Right cardiac atrium (tissue), 5 donors: ENCODE data around the gene TUBA3C. TPM values are rescaled to one million over a fixed set of nuclear protein-coding genes. Genes with fewer than 3 reads are reported as not detected.

Experiments
- ATAC-seq, 2 donors: fragments of 200-7000 bp; cut with Tn5 transposase; one replicate each; pipeline versions ENCODE4 v1.8.0 to v1.9.1; 2020; ENCODE audit warnings: moderate library complexity in 2 of 2, mild to moderate bottlenecking in 1 of 2
- DNase-seq, 3 donors: peaks; one replicate each; pipeline ENCODE4 v3.0.0-alpha.2; 2020
- H3K27ac ChIP-seq: one replicate; pipeline ENCODE4 v1.5.1; 2013; ENCODE audit warnings: mild to moderate bottlenecking, low read length, control low read depth, moderate library complexity
- H3K27me3 ChIP-seq: one replicate; pipeline ENCODE4 v1.6.1; 2013; ENCODE audit not compliant: control insufficient read depth, insufficient read depth
- H3K4me1 ChIP-seq: one replicate; pipeline ENCODE4 v1.6.1; 2013; ENCODE audit warnings: low read length; ENCODE audit not compliant: control insufficient read depth, insufficient read depth
- H3K4me3 ChIP-seq: one replicate; pipeline ENCODE4 v1.5.1; 2013; ENCODE audit warnings: low read length, control low read depth
- H3K9me3 ChIP-seq: one replicate; pipeline ENCODE4 v1.6.1; 2013; ENCODE audit warnings: low read length; ENCODE audit not compliant: control insufficient read depth
- WGBS: extraction: QIAGEN DNeasy Blood & Tissue Kit; methylation state at CpG from one replicate; pipeline ENCODE4 v1.1.7; 2013; 5-methylcytosine and 5-hydroxymethylcytosine counted together
- intact Hi-C, 4 donors: fragments of 100-400 bp; cut with DNase I; formaldehyde crosslinking; loops; one replicate each; pipeline versions ENCODE4 v1.11.0 to v1.14.0; 2022 to 2023
- polyA plus RNA-seq: library from polyadenylated mRNA; stranded (reverse); fragments of 200-250 nt; gene quantifications from one replicate; pipeline ENCODE4 v1.2.3, GENCODE V29; 2013
- total RNA-seq, 4 donors: library from RNA; stranded (reverse); fragmentation: NEBNext Ultra II Directional; extraction: Animal tissue kit (Norgen Biotek cat#: 25700); gene quantifications; one replicate each; pipeline ENCODE4 v1.2.1, GENCODE V29; 2021
- donor health status: healthy with polysubstance abuse.
- donor health status: DM: no; HTN: yes; CAD: no.
- donor health status: DM: no; HTN: no; CAD: no.
- donor health status: DM: no; HTN: yes; CAD: no; lungs with severe emphysema.
- donor health status: DM: yes; HTN: yes; CAD: no.

The TUBA3C gene
- total and polyA plus RNA-seq, 5 donors, result 0.14 TPM; not detected in 4

DNA sequence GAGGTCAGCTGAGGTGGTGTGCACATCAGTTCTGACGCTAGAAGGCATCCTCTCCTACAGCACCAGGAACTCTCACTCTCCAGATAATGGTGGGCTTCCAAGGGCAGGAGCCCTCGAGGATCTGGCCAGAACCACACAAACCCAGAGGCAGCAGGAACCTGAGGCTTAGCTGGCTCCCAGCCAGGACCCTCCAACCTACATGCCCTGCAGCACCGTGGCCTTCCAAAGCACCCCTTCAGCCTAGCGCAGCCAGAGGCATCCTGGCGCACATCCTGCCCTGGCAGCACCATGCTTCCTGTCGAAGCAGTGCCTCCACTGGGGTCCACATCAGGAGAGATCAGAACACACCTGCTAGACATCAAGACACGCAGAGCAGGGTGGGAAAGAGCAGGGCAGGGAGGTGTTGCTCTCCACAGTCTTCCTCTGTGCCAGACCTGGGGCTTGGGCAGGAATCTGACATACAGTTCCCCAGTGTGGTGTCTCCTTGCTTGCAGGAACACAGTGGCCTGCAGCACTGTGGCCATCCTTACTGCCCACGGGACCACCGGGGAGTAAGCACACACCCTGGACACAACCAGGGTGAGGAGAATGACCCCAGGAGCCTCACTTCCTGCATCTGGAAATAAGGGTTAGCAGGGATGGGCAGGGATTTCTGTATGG lies 21.7 kb downstream of the TUBA3C start:
- peaks cover under 1% of the 10 kb centered on the region for H3K9me3 ChIP-seq

DNA sequence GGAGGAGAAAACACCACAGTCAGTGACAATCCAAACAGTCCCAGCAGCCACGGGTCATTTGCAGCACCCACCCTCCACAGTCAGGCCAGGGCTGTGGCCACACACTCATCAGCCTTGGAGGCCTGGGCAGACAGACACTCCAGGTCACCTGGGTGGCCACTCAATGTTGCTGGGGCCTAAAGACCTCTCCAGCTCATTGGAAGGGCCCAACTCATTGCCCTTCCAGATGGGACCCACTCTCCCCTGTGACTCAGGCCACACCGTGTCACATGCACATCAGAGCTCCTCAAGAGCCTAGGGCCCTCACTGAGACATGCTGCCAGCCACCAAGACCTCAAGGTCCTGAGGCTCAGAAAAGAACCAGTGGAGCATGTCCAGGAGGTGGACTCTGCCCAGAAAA lies 22.4 kb downstream of the TUBA3C start:
- H3K4me1 ChIP-seq, result no peaks in the 10 kb centered on the region
- H3K27me3 ChIP-seq, result no peaks in the 10 kb centered on the region
- intact Hi-C loops, result no loop called here
- no peak overlapping the region for H3K4me3 ChIP-seq
- WGBS, result 71% methylated on average over 2 of the region's 2 CpGs
- H3K9me3 ChIP-seq, result no peaks in the 10 kb centered on the region
- no peak for ATAC-seq
- H3K27ac ChIP-seq, result no peak overlapping the region
- DNase-seq, result no peak

More for the DNA sequence above, 21.7 kb downstream of the TUBA3C start:
- Histone ChIP-seq H3K27me3 (no peaks in the 10 kb centered on the region), H3K4me1 (no peaks in the 10 kb centered on the region), H3K4me3 (no peak overlapping the region), H3K27ac (no peak overlapping the region)
- DNase-seq (no peak), ATAC-seq (no peak)
- intact Hi-C loops, result no loop called here
- 67% methylated on average over 9 of the region's 9 CpGs for WGBS

DNA sequence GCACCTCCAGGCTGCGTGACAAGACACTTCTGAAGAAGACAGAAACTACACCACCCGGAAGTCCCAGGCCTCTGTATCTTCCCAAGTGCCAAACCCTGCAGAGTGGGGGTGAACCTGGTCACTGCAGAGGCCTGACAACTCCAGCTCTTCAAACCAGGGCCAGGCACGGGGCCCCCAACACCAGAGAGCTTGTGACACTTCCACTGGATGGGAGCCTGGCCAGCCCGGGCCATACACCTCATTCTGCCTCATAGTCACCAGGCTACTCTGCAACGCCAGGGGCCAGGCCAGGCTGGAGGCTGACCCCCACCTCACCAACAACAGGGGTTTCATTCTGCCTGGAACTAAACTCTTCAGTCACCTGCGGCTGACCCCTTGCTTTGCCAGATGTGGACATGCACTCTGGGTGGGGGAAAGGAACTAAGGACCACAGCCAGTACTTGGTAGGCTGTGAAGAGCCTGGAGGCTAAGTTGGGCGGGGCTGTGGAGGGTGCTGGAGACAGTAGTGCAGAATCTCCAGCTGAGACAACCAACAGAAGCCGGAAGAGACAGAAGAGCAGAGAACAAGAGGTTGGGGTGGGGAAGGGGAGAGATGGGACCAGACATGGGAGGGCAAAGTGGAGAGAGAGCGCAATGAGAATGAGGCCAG lies 23.0 kb downstream of the TUBA3C start:
- Histone ChIP-seq H3K9me3 (no peaks in the 10 kb centered on the region), H3K4me1 (no peaks in the 10 kb centered on the region), H3K27me3 (no peaks in the 10 kb centered on the region), H3K4me3 (no peak overlapping the region), H3K27ac (no peak overlapping the region)
- DNase-seq (no peak), ATAC-seq (no peak)
- intact Hi-C loops, result no loop called here
- WGBS, result 55% methylated on average over 9 of the region's 9 CpGs

DNA sequence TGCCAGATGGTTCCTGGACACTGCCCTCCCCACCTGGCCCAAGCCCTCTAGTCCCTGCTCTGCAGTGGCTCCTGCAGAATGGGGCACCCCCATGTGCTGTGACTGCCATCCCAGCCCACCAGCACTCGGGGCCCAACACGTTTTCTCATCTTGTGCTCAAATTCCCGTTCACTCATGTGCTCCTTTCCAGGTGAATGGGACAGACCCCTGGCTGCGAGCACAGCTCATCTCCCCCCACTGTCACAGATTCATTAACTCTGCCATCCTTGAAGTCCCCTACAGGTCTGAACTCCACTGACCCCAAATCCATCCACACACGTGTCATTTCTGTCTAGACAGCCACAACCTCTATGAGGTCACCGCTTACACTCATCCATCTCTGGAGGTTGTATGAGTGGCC lies 23.6 kb downstream of the TUBA3C start:
- ATAC-seq (no peak), DNase-seq (no peak)
- Histone ChIP-seq H3K27me3 (no peaks in the 10 kb centered on the region), H3K4me1 (no peaks in the 10 kb centered on the region), H3K4me3 (no peak overlapping the region), H3K9me3 (no peaks in the 10 kb centered on the region), H3K27ac (no peak overlapping the region)
- intact Hi-C loops, result no loop called here
- WGBS, result 65% methylated on average over 6 of the region's 6 CpGs

DNA sequence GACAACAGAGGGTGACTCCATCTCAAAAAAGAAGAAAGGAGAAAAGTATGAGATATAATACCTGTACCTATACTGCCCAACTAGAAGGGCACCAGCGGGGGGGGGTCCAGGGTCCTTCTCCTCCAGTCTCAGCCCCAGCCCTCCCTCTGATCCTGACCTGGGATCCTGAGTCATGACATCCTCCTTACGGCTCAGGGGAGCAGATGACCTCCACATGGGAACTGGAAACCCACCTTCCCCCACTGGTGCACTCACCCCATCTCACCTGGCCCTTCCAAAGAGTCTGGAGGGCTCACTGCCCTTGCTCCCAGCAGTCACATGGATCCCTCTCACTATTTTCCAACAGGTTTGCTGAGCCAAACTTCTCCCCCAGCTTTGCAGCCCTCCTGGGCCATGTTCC lies 24.2 kb downstream of the TUBA3C start:
- H3K9me3 ChIP-seq, result no peaks in the 10 kb centered on the region
- no peaks in the 10 kb centered on the region for H3K4me1 ChIP-seq
- DNase-seq (no peak), ATAC-seq (no peak)
- intact Hi-C loops, result no loop called here
- H3K27ac ChIP-seq, result no peak overlapping the region
- 38% methylated on average over 2 of the region's 2 CpGs for WGBS
- H3K27me3 ChIP-seq, result no peaks in the 10 kb centered on the region
- no peak overlapping the region for H3K4me3 ChIP-seq

DNA sequence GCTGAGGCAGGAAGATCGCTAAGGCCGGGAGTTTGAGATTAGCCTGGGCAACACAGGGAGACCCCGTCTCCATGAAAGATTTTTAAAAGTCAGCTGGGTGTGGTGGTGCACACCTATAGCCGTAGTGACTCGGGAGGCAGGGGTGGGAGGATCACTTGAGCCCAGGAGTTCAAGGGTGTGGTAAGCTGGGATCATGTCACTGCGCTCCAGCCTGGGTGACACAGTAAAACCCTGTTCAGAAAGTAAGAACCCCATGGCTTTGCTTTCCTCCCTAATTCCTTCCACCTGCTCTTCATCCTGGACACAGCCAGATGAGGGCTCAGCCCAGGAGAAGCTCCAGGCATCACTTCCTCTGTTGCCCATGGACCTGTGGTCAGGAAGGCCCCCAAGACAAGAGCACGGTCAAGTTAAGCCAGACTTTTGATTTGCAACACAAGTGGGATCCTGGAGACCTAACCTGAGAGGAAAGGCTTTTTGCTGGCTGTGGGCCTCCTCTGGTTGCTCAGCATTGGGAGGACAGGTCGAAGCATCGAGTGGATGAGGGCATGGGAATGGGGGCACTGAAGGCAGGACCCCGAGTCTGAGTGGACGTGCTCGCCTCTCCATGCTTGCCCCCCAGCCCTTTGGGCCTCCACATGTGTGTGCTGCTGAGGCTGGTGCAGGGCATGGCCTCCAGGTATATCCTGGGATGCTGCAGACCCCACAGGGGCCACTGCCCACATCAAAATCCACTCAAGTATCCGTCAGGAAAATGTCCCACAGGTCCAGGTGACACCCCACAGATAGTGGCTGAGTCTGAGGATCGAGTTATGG lies 25.4 kb downstream of the TUBA3C start:
- 69% methylated on average over 14 of the region's 14 CpGs for WGBS
- Histone ChIP-seq H3K27me3 (no peaks in the 10 kb centered on the region), H3K4me1 (no peaks in the 10 kb centered on the region), H3K27ac (no peak overlapping the region), H3K9me3 (no peaks in the 10 kb centered on the region), H3K4me3 (no peak overlapping the region)
- intact Hi-C loops, result no loop called here
- DNase-seq (no peak), ATAC-seq (no peak)

DNA sequence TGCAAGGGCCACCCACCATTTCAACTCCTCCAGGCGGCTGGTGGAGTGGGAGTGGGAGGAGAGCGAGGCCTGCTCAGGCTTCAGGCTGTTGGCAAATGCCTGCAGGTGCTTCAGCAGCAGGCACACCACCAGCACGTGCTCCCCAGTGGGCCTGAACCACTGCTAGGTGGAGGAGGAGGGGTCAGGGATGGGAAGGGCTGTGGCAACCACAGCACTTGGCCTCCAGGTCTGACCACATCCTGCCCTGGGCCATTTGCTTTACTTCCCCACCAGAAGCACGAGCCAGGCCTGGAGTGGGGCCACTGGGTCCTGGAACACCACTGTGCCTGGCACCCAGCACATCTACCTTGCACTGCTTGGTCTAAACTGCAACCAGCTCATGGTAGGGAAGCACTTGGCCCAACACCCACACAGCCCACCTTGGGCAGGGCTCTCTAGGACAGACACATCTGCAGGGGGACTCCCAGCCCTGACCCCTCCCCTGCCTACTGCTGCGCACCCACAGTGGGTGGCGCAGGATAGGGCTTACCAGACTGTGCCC lies 26.2 kb downstream of the TUBA3C start:
- Histone ChIP-seq H3K27ac (no peak overlapping the region), H3K27me3 (no peaks in the 10 kb centered on the region), H3K9me3 (no peaks in the 10 kb centered on the region), H3K4me1 (no peaks in the 10 kb centered on the region), H3K4me3 (no peak overlapping the region)
- ATAC-seq (no peak), DNase-seq (no peak)
- intact Hi-C loops, result no loop called here
- 66% methylated on average over 6 of the region's 6 CpGs for WGBS

DNA sequence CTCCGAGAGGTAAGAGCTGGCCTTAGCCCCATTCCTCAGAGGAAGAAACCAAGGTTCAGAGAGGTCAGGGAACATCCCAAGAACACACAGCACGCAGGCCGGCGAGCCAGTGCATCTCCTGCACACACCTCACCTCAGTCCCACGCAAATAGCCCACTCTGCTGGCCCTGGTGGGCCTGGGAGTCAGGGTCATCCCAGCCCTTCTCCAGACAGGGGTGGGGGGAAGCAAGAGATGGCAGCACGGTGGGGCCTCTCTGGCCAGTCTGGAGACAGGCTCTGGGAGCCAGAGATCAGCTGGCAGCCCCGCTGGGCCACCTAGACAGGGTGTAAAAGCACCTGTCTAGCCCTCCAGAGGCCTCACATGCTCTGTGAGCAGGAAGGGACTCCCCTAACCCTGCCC lies 26.8 kb downstream of the TUBA3C start:
- Histone ChIP-seq H3K27me3 (no peaks in the 10 kb centered on the region), H3K4me1 (no peaks in the 10 kb centered on the region), H3K4me3 (no peak overlapping the region), H3K9me3 (no peaks in the 10 kb centered on the region), H3K27ac (no peak overlapping the region)
- no peak for DNase-seq
- ATAC-seq, result no peak
- intact Hi-C loops, result no loop called here
- WGBS, result 77% methylated on average over 7 of the region's 7 CpGs

DNA sequence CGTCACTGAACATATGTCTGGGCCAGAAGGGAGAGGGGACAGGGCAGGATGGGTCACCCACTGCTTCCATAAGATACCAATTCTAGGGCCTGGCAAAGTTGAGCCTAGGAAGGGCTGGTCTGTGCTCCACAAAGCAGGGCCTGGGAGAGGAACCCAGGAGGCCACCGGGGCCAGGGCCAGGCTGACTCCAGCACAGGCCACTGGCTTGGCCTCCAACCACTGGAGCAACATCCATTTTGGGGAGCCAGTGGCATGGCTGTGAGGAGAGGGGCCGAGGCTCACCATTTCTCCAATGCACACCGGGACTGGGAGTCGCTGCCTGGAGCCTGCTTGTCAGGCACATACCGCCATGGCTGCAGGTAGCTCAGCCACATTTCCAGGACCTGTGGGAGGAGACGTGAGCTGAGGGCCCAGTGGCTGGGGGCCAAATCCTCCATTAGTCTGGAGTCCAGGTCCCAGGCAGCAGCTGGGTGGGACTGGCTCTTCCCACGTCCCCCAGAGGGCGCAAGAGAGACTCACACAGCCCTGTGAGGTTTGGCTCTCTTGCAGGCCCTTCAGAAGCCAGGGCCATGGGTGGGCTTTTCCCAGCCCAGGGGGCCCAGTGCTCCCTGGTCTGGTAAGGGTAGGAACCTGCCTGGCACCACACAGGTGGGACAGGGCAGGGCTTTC lies 27.7 kb downstream of the TUBA3C start:
- H3K9me3 ChIP-seq, result no peaks in the 10 kb centered on the region
- 78% methylated on average over 9 of the region's 9 CpGs for WGBS
- DNase-seq, result no peak
- intact Hi-C loops, result no loop called here
- no peak for ATAC-seq
- H3K4me1 ChIP-seq, result no peaks in the 10 kb centered on the region
- no peaks in the 10 kb centered on the region for H3K27me3 ChIP-seq
- no peak overlapping the region for H3K4me3 ChIP-seq
- H3K27ac ChIP-seq, result no peak overlapping the region

DNA sequence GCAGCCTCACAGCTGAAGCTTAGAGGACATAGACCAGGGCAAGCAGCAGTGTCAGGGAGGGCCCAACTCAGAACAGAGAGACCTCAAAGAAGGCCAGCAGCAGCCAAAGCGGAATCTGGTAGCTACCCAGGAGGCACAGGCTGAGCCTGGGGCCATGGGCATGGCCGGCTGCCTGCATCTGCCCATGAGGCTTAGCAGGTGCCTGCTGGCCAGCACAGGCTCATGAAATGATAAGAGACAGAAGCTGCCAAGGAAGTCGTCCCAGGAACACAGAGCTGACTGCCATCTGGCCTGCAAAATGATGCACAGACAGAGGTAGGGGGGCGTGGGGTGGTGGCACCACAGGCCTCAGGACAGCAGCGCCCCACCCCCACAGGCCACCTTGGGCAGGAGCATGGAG lies 29.2 kb downstream of the TUBA3C start:
- DNase-seq (no peak), ATAC-seq (peak in 1 of 2 donors; percentile 20)
- intact Hi-C loops, result no loop called here
- H3K9me3 ChIP-seq, result no peaks in the 10 kb centered on the region
- no peak overlapping the region for H3K27ac ChIP-seq
- H3K4me3 ChIP-seq, result no peak overlapping the region
- no peaks in the 10 kb centered on the region for H3K27me3 ChIP-seq
- 63% methylated on average over 5 of the region's 5 CpGs for WGBS
- H3K4me1 ChIP-seq, result no peaks in the 10 kb centered on the region
